HG03378 (cell line): ENCODE data around the gene PUSL1.

ENCODE experiments used
- ATAC-seq: cut with Tn5 transposase; IDR thresholded peaks from one replicate; pipeline ENCODE4 v1.9.1; 2021; ENCODE audit warnings: mild to moderate bottlenecking, moderate library complexity; ENCODE audit not compliant: unreplicated experiment

Gene PUSL1

DNA sequence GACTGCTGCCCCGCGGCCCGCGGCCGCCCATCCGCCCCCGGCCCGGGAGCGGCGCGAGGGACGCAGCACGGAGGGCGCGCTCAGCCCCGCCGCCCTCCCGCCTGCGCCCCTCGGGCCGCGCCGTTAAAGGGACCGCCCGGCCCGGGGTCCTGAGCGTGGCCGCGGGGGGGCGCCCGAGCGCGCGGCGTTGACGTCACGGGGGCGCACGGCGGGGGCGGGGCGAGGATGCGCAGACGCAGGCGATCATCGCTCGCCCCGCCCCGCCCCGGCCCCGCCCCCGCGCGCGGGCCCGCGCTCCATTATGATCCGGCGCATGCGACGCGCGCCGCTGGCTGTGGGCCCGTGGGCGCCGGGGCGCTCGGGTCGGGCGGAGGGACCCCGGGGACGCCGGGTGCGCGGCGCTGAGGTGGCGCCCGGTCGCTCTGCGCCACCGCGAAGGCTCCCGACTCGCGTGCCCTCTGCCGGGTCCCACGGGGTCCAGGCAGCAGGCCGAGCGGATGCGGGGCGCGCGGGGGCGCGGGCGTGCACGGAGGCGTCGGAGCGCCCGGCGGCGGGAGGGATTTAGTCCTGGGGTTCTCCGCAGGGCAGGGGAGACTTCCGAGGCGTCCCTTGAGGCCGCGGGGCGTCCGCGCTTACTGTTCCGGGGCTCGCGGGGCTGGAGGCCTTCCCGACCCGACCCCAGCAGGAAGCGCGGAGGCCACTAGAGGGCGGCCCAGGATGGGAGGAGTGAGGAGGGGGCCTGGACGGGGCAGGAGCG is 41.0 kb downstream of the PUSL1 start, which contains the start of gene DVL1:
Gene DVL1, minus strand, starts transcription at position 163 of the 757 bp plus-strand sequence. CDS start 353 bp downstream, outside the sequence.
- ATAC-seq = no peak

DNA sequence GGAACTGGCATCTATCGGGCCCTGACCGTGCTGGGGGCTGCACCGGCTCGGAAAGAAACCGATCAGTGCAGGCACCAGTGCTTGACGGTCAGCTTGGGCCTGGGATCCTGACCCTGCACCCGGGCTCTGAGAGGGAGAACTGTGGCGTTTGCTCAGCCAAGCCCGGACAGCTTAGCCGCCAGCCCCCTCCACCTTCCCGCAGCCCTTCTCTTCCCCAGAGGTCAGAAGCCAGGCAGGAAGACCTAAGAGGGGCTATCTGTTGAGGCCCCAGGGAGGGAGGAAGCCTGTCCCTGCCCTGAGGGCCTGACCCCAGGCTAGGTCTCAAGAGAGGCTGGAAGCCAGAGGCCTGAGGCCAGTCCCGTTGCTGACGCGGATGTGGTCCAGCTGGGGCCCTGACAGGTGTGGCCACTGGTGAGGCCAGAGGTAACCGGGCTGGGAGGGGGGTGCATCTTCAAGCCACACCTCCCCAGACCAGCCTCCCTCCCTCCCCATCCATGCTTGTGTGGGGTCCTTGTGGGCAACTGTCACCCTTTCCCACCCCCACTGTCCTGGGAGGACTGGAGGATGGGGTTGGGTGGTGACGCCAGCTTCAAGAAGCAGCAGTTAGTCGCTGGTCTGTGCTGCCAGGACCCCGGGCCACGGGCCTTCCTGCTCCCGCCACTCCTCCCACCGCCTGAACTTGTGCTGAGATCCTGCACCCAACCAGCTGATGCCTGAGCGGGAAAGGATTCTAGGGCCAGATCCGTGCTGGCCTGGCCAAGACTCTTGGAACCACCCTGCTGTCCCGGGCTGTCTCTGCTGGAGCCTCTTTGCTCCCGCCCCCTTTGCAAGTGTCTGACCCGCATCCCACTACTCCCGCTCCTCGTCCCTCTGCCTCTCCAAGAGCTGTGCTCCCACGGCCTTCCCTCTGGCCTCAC is 43.4 kb downstream of the PUSL1 start:
- ATAC-seq = no peak

DNA sequence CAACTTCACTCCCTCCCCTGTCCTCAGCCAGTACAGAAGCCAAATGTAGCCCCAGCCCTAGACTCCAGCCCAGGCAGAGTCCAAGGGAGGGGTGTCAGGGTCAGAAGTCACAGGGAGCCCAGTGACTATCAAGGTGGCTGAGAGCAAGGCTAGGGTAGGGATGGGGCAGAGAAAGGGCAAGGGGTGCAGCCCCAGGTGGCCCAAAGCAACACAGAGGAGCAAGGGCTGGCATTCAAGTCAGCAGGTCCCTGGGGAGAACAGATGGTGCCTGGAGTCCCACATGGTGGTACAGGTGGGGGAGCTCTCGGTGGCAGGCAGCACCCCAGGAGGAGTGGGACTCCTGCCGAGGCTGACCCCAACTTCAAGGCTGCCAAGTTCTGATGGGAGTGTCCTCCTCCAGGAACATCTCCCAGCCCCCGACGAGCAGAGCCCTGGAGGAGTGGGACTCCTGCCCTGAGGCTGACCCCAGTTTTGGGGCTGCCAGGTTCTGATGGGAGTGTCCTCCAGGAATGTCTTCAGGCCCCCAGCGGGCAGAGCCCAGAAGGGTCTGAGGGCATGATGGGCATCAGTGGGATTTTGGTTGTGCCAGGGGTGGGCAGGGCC is 44.5 kb downstream of the PUSL1 start:
- ATAC-seq = no peak

DNA sequence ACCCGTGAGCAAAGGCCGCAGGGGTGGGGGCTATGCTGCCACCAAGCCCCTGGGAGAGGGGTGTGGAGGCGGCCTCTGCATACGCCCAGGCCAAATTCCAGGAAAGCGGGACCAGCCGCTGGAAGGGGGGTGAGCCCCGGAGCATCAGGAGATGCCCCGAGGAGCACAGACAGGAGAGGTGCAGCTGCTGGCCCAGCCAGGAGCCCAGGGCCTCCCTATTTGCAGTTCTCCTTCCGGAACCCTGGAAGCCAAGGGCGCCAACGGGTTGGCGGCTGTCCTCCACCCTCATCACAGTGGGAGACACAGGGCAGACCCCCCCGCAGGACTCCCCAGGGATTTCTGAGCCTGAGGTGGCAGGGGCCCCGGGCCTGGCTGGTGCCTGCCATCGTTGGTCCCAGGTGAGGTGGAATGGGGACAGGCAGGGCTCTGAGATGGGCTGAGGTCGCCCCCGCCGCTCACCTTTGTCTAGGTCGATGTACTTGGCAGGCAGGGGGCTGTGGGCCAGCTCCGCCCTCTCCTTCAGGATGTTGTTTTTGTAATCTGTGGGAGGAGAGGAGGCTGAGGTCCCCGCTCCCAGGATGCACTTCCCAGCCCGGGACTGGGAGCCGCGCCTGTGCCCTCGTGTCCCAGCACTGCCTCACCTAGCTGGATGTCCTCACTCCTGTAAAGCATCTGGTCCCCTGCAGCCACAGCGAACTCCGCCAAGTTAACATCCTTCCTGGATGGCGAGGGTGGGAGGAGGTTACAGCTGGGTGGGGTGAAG is 45.2 kb downstream of the PUSL1 start:
- no peak for ATAC-seq

DNA sequence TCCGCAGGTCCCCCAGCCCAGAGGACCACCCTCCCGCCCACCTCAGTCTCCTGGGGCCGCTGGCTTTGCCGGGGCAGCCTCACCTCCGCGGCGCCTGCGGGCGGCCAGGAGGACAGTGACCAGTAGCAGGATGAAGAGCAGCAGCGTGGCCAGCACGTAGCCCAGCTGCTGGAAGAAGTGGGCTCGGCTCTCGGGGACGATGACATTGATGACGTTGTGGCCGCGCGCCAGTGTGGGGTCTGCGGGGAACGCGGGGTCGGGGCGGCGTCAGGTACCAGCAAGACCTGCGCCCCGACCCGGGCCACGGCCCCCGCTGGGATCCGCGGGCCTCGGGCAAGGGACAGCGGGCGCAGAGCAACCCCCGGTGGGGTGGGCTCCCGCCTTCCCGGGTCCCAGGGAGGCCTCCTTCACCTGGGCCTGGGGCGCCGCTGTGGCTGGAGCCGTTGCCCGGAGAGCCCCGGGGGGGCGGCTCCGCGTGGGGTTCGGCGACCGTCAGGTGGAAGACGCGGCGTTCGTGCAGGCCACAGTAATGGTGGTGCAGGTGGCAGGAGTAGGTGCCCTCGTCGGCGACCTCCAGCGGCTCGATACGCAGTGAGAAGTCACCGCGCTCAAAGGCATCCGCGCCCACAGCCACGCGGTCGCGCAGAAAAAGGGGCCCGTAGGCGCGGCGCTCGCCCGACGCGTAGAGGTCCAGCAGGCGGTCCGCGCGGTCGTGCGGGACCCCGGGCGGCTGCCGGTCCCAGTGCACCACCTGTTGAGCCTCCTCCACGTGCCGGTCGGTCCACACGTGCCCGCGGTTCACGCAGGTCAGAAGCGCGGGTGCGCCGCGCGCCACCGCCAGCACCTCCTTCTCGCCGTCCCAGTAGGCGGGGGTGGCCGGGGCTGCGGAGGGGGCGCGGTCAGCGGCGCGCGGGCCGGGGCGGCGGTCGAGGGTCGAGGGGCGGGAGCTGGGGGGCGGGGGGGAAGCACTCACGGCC is 46.2 kb downstream of the PUSL1 start:
- no peak for ATAC-seq

DNA sequence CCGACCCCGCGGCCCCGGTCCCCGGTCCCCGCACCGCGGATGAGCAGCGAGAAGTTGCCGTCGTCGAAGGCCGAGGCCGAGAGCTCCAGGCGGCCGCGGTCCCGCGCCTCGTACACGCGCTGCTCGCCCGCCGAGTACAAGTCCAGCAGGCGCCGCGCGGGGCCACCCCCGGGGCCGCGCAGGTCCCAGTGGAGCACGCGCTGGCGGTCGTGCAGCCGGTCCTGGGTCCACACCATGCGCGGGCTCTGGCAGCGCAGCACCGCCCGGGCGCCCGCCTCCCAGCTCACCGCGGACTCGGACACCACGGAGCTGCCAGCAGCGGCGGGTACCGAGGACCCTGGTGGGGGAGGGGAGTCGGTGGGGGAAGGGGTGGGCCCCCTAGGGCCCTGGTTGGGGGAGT is 47.0 kb downstream of the PUSL1 start:
- ATAC-seq = no peak

DNA sequence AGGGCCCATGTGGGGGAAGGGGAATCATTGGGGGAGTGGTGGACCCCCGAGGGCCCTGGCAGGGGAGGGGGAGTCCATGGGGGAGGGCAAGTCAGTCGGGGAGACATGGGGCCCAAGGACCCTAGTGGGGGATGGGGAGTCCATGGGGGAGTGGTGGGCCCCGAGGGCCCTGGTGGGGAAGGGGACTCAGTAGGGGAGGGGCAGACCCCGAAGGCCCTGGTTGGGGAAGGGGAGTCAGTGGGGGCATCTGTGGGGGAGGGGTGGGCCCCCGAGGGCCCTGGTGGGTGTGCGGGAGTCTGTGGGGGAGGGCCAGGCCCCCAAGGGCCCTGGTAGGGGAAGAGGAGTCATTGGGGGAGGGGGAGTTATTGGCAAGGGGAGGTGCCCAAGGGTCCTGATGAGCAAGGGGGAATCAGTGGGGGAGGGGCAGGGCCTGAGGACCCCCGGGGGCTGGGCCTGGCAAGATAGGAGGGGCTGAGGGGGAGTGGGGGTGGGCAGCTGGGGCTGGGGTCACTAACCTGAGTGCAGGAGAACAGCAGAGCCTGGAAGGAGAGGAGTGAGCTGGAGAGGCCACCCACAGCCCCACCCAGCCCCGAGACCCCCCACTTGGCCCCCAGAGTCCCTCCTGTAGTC is 47.9 kb downstream of the PUSL1 start:
- ATAC-seq = no peak

DNA sequence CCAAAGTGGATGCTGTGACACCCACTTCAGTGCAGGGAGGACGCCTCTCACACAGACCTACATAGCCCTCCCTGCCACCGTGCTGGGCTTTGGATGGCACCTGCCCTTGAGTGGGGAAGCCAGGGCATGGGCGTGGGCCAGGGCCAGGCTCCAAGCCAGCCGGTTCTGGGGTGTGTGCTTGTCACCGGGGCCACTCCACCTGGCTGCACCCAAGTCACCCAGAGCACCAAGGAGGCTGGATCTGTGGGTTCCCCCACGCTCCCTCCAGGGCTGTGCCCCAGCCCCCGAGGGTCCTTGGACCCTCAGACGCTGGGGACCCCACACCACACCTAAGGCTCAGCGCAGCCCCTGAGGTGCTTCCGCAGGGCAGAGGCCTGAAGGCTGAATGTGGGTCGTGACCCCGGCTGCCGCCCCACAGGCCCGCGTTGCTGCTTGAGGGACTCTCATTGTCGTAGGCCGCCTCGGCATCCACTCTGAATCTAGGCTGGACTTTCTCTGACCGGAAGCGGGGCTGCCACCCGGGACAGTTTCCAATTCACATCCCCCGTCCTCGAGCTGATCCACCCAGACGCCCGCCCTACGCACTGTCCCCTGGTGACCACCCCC is 48.5 kb downstream of the PUSL1 start:
- no peak for ATAC-seq

DNA sequence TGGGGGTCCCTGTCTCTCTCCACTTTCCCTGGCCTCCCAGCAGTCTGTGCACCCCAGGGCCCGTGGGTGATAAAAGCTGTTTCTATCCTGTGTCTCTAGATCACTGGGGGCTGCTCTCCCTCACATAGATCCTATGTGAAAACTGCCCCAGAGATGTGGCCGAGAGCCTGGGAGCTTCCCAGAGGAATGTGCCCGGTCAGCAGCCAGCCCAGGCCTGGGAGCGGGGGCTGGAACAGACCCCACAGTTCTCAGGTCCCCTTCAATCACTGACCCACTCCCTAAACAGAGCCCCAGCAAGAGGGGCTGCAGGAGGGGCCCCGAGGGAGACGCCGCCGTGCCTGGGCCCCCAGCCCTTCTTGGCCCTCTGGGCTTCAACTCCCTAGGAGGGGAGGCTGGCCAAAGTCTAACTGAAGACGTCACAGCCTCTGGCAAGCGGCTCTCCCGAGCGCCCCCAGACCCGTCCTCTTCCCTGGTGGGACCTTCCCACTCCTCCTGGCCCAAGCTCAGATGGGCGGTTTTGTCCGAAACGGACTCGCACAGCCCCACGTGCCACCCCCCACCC is 49.6 kb downstream of the PUSL1 start:
- ATAC-seq = no peak

DNA sequence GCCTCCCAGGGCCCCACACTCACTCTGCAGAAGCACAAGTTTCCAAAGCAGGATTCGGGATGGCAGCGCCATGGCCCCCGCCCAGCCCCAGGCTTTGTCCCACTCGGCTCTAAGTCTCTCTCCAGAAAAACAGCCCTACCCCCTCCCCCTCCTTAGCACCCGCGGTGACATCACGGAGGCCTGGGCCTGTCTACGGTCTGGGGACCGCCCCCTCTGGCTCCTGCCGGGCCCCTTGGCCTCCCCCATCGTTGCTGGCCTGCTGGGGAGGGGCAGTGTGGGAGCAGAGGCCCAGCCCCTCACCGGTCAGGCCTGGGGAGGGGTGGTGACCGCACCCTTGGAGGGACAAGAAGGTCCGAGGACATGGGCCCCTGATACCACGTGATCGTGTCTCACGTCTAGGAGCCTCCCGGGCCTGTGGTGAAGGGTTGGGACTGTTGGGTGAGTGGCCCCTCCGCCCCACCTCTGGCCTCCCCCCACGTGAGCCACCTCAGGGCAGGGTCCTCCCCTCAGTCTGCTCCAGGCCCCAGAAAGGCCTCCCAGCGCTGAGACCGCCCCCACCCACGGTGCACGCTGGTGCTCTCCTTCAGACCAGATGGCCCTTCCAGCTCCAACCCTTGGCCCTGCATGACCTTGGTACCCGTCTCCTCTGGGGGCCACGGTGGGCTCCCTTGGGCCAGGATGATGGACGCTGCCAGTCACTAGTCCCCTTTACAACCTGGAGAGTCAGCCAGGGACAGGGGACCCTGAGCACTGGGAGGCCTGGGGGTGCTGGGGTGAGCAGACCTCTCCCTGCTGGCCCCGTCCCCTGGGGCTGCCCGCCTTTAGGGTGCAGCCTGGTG is 50.3 kb downstream of the PUSL1 start, which contains the start of gene MXRA8:
Gene MXRA8, minus strand, starts transcription at position 123 of the 839 bp plus-strand sequence. Its CDS starts 51 bp downstream, at position 72.
- ATAC-seq = no peak

DNA sequence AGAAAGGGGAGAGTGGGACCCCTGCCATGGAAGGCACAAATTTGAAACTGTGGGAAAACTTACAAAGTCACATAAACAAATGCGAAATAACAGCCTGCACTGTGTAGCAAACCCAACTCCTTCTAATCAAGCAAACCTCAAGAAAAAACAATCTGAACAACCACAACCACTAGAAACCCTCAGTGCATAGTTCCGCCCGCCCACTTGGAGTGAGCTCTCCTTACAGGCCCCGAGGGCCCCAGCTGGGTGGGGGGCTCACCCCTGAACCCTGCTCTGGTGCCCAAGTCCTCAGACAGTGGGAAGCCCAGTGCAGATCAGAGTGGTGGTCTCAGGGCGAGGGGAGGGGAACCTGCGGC is 50.9 kb downstream of the PUSL1 start:
- no peak for ATAC-seq

DNA sequence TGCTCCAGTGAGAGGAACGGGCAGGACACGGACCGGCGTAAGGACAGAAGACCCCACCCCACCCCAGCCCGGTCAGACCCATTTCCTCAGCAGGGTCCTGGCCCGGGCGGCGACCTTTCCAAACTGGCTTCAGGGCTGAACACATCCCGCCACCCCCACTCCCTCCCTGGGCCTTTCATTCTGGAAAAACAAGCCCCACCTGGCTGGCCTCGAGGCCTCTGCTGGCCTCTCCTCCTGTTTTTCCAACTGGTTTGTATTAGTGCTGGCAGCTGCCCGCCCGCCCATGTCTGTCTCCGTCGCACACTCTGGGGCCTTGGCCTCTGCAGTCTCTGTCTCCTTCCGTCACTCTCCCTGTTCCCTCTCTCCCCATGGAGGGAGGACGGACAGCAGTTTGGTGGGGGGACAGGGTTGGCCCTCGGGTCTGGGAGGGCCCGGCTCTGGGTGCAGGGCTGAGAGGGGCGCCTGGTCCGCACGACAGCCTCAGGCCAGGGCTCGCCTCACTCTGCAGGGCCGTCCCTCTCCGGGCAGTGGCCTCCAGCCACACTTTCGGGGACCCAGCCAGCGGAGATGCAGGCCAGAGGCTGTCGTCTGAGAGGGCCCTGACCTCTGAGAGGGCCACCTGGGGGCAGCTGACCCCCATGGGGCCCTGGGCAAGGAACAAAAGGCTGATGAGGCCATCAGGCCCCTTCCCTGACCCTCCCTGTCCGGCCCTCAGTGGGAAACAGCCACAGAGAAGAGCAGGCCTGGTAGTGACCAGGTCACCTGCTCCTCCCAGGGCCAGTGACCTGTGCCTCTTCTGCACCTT is 51.5 kb downstream of the PUSL1 start:
- ATAC-seq = no peak

DNA sequence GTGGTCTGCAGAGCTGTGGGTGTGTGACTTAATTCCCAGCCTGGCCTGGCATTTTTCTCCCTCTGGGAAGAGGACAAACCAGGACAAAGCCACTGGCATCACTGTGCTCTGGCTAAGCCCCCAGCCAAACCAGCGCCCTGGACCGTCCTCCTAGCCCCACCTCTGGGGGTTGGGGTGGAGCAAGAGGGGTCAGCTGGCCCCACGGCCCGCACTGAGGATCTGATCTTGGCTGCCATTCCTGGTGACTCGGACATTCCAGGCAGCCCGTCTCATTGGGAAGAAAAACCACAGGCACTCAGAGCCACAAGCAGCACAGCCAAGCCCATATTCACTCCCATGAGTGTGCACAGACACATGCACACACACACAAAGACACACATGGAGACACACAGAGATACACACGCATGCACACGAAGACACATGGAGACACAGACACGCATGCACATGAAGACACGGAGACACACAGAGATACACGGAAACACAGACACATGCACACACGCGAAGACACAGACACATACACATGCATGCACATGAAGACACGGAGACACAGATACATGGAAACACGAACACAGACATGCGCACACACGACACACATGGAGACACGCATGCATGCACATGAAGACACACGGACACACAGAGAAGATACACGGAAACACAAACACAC is 52.2 kb downstream of the PUSL1 start:
- ATAC-seq = no peak
